GM21717 (cell line): ENCODE data around the gene KIAA0753.

ENCODE experiments used
- ATAC-seq: cut with Tn5 transposase; IDR thresholded peaks from one replicate; pipeline ENCODE4 v1.9.1; 2021; ENCODE audit warnings: mild to moderate bottlenecking, moderate library complexity; ENCODE audit not compliant: unreplicated experiment

KIAA0753 gene

DNA sequence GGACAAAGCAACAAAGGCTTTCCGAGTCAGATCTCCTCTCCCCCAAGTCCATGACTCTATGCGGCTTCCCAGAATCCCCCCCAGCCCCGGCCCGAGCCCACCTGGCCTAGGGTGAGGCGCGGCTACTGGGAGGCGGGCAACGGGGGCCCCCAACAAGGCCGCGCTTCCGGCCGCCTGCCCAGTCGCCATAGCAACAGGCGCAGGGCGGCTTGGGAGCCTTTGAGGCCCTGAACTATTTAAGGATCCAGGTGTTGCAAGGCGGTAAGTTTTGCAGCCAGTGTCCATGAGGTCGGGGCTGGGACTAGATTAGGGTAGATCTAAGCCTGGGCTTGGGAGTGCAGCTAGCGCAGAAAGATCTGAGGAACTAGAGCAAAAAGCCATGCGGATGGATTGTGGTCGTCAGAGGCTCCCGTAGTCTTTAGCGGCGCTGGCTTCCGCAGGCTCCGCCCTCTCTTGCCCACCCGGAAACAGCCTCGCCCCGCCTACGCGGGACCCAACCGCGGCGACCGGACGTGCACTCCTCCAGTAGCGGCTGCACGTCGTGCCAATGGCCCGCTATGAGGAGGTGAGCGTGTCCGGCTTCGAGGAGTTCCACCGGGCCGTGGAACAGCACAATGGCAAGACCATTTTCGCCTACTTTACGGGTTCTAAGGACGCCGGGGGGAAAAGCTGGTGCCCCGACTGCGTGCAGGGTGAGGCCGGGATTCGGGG, at the start of gene KIAA0753, which contains the start of gene TXNDC17:
Gene KIAA0753 (minus strand): TSS at position 176 of the 711 bp plus-strand sequence. CDS start 5,608 bp downstream, outside the sequence.
Gene TXNDC17 (plus strand): TSS at position 525 of the 711 bp plus-strand sequence. CDS start 23 bp downstream, at position 548.
- ATAC-seq = peak; percentile 71

DNA sequence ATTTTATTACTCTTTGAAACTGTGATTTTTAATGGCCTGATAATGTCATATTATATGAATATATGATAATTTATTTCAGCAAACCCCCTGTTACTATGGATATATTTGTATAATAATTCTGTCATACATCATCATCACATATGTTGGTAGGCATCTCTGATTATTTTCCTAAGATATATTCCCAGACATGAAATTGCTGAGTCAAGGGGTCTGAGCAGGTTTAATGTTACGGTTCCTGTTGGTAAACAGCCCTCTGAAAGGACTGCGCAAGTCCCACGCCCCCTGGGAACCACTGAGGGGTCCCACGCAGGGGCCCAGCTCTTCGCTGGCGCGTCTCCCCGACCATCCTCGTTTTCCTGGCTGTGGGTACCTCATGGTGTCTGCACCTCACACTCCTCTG, 48.4 kb upstream of the KIAA0753 start:
- no peak for ATAC-seq

DNA sequence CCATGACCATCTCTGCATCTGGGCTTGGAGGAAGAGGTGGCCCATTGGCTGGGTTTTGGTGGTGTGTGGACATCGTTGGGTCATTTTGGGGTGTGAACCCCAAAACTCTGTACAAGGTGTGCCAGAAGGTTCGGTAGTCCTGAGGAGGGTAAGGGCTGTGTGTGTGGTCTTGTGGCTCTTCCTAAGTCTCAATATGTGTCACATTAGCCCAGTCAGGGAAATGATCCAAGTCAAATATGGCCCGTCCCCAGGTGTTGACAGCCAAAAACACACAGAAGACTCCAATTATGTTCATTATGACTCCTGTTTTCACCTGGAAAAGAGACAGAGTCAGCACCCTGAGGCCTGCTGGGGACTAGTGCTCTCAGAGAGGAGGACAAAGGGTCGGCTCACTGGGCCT, 45.5 kb upstream of the KIAA0753 start:
- no peak for ATAC-seq

DNA sequence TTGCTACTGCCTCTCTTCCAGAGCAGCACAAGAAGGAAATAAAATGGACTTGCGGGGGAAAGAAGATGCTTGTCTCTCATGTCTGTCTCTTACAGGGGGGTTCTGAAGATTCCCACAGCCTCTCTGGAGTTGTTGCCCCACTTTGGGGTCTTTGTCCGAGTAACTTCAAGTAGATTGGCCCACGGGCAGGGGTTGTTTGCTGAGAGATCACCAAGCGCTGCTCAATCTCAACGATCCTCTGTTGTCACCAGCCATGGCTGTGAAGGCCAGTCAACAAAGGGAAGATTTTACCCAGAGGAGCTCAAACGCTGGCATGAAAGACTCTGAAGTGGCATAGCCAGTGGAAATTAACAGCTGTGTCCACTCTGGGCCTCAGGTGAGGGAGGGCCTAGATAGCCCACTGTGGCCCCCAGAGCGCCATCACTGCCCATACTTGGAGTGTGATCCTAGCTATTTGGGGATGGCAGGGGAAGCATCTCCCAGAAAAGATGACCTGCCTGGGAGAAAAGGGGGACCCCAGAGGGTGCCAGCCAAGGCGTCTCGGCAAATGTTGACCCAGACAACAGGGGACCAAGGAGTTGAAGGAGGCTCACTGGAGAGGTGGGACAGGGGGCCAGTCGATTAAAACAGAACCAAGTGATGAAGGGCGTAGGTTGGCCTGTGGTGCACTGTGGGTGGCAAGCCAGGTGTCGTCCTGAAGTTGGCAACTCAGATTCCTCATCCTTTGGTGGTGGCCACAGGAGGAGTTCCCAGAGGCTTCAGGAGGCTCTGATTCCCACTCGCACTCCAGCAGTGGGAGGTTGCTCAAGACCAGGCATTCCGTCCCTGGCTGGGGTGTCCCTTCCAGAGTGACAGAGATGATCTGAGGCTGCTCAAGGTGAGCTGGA, 44.6 kb upstream of the KIAA0753 start:
- no peak for ATAC-seq

DNA sequence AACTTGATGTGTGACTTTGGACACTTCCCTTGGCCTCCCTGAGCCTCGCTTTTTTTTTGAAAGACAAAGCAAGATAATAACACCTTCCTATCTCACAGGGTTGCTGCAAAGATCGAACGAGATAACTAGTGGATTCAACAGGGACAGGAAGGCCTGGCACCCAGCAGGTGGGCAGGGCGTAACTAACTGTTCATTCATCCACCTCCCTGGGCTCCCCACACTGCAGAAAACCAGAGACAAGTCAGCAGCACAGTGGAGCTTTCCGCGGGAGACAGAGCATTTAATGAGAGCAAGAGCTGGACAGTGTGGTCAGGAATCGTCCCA, 43.9 kb upstream of the KIAA0753 start:
- no peak for ATAC-seq

DNA sequence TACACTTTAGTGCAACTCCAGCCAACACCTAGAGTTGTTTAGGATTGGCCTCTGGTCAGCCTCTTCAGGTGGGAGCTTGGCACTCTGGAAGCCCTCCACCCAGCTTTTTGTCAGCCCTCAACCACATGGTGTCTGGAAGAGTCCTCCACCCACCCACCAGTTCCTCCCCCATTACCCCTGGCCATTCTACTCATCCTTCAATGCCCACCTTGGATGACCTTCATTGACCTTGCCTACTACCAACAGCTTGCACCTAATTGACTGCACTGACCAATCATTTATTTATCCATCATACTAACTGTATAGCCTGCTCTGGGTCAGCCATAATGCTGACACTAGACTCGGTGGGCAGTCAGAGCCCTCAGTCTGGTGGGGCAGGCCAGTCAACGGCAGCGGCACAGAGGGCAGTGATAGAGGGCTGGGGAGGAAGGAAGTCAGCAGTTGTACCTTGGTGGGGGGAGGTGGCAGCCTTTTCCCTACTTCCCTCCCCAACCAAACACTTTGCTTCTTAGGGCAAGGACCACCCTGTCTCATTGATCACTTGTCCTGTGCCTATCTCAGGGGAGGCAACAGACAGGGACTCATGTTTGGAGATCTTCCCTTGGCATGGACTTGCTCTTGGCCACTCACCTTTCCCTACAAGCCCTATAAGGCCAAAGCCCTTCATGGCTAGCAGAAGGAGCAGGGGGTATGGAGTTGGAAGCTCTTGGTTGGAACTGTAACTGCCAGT, 43.4 kb upstream of the KIAA0753 start:
- ATAC-seq = no peak

DNA sequence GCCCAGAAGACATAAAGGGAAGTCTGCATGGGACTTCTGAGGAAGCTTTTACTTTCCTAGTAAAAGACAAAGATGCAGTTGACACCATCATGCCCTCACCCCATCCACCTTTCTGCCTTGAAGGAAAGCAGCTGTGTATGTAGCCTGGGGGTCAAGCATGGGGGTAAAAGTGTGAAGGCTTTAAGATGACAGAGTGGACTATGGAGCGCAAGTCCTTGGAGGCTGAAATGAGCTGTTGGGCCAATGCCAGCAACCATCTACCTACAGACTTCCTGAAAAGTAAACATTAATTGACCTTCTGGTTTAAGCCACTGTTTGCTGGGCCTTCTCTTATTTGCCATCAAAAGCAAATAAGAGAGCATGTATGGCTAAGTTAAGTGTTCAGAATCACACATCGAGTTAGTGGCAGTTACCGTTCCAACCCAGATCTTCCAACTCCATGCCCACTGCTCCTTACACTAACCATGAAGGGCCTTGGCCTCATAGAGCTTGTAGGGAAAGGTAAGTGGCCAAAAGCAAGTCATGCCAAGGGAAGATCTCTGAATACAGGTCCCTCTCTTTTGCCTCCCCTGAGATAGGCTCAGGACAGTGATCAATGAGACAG, 42.7 kb upstream of the KIAA0753 start:
- ATAC-seq = no peak

DNA sequence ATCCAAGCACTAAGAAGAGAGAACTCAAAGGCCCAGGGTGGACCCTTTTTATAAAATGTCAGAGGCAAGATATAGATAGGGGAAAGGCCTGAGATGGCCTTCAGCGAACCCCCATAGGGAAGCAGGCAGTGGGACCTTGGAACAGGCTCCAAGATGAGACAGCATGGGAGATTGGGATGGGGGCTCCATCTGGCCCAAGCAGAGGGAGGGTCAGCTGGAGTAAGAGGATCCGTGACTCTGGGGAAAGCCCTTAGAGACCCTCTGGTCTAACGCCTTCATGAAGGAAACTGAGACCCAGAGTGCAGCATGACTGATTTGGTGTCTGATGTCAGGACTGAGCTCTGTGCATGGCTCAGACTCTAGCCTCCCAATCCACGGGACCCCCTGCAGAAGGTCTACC, 41.8 kb upstream of the KIAA0753 start:
- ATAC-seq = no peak

DNA sequence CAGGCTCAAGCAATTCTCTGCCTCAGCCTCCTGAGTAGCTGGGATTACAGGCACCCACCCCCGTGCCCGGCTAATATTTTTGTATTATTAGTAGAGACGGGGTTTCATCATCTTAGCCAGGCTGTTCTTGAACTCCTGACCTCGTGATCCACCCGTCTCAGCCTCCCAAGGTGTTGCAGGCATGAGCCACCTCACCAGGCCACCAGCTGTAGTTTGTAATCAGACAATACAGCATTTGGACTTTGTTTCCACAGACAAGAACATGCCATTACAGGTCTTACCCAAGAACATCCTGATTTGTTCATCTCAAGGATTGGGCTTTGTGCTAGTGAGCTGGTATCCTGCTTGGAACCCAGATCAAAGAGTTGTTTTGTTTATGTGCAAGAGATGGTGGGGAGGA, 41.2 kb upstream of the KIAA0753 start:
- no peak for ATAC-seq

DNA sequence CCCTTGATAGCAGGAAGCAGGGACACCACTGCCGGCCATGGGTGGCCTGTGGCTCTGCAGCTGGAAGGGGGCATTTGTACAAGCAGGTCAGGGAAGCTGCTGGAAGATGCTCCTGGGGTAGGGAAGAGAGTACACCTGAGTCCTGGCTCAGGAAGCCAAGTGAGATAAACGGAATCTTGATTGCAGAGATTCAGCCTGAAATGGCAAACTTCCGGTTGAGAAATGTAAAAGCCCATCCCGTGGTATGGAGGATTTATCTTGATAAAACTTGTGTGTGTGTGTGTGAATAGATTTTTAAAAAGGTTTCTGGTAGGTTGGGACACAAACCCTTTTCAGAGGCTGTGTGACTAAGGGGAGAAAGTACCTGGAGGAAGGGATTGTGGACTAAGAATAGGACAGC, 40.7 kb upstream of the KIAA0753 start:
- no peak for ATAC-seq

DNA sequence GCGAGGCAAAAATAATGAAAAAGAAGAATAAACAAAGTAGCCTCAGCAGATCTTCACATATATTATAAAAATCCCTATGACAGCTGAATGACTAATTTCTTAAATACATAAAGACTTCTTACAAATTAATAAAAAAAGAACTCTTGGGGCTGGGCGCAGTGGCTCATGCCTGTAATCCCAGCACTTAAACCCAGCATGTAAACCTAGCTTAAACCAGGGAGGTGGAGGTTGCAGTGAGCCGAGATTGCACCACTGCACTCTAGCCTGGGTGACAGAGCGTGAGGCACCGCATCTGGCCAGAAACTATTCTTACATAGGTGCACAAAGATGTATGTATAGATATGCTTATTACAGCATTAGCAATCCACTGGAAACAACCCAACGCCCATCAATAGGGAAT, 38.7 kb upstream of the KIAA0753 start:
- ATAC-seq = no peak

DNA sequence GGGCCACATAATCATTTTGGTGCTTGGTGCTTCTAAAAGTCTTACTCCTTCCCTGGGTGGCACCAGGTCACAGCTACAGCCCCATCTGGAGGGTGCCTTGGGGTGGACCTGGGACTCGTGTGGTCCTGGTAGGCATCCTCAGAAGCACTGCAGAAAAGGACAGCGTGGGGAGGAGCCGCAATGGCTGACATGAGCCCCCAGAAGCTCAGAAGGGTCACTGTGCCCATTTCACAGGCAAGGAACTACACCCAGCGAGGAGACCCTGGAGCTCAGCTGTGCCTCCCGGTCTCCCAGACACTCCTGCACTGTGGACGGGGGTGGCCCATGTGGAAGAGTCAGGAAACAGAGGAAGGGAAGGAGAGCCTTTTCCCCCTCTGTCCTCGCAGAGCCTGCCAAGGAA, 37.4 kb upstream of the KIAA0753 start:
- ATAC-seq = no peak

DNA sequence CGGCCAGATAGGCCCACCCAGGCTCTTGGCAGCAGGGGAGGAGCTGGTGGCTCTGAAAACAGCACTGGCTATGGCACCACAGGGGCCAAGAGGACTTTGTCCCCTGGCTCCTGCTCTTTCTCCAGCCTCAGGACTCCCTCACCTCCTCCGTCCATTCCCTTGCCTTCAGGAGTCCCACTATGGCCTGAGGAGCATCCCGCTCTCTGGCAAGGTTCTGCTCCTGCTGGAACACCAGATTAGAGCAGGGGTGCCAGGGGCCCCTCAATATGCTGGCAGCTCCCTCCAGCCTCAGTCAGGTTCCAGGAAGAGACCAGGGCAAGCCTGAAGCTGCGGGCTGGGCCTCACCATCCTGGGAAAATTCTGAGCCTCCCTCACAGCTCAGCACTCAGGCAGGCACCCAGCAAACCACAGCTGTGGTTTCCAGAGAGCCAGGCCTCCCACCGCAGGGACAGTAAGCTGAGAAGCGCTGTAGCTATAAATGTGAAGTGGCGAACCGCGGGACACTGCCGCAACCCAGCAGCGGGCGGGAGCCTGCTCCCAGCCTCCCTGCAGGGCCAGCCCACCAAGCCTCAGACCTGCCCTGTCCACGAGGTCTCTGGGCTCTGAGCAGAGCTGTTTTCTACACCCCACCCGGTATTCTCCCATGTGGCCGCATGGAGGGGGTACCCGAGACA, 36.8 kb upstream of the KIAA0753 start:
- no peak for ATAC-seq

DNA sequence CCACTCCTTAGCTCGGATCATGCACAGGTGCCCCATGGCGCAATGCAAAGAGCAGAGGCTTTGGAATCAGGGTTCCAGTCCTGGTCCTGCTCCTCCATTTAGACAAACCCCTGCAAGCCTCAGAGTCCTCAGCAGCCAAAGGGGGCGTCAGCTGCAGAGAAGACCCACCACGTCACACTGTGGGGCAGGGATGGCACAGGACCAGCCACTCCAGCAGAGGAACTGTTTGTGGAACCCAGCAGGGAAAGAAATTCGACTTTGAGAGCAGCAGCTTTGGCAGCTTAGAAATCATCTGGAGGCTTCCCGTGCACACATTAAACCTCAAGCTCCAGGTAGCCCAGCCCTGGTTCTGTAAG, 36.3 kb upstream of the KIAA0753 start:
- ATAC-seq = no peak

DNA sequence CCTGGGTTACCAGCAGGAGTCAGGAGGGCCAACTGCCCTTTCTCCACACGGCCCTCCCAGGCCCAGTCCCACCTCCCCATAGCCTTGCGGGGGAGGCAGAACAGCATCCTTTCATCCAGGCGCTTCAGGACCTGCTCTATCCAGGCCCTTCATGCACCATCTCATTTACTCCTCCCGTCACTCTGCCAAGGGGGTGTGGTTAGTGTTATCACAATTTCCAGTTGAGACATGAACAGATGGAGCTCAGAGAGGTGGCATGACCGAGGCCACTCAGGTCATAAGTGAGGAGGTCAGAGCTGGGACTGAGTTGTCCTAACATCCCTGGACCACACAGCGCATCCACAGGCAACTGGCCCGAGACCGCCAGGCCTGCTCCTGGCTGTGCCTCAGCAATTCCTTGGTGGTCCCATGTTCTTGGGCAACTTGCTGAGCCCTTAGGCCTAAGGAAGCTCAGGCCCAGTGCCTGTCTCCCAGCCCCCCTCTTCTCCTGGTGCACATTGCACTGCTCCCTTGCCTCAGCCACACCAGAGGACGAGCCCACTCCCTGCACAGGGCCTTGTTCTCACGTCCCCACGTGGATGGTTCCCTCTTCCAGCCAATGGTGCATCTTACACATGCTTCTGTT, 34.8 kb upstream of the KIAA0753 start:
- no peak for ATAC-seq

DNA sequence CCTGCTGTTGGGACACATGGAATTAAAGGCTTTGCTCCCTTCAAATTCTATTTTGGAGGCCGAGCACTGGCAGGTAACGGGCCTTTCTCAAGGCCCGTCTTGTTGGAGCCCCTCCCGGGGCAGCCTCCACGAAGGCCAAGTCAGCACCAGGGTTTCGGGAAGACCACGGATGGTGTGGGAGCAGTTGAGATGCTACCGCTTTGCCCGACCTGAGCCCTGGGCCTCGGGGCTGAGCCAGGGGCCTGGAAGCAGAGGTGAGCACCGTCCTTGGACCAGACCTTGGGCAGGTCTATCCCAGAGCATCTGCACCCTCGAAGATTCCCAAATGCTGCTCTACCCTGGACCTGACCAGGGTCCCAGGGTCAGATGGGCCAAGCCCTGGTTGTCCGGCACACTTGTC, 34.1 kb upstream of the KIAA0753 start:
- ATAC-seq = no peak

DNA sequence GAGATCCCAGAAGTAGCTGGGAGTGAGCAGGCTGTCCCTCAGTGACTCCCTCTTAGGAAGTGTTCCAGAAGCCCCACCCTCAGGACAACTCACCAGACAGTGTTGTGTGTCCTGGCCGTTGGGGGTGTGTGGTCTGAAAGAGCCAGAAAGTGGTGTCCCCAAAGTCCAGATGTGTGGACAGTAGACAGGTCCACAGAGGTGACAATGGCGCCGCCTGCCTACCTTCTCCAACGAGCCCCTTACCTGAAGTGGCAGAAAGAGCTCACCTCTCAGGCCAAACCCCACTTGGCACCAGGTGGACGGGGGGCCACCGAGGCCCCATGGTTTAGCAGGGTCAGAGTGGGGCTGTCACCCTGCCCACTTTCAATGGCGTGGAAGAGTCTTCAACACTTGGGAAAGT, 30.9 kb upstream of the KIAA0753 start:
- ATAC-seq = no peak

DNA sequence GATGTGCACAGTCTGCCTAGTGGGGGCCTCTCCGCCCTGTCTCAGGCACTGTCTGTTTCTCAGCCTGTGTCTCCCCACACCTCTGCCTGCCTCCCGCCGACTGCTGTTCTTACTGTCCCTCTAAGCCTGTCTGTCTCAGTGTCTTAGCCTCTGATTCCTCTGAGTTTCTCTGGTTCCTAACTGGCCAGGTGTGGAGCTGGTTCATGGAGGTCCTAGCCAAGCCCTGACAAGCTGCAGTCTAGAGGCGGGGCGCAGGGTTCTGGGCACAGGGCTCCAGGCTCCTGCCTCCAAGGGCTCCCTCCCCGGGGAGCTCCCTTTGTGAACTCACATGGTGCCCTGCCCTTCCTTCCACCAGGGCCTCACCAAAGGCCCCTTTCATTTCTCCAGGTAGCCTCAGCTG, 30.5 kb upstream of the KIAA0753 start:
- ATAC-seq = no peak

DNA sequence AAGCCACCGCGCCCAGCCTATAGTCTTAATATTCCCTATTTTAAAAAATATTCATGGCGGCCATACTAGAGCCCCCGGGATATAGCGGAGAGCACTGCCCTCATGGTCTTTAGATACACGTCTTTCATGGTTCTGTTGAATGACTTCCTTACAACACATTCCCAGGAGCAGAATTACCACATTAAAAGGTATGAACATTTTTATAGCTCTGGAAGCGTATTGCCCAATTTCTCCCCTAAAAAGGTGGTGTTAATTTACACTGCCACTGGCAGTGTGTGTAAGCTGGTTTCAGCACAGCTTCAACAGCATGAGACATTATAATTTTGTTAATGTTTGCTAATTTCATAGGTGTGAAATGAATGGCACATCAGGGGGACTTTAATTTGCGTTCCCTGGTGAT, 30.1 kb upstream of the KIAA0753 start:
- ATAC-seq = no peak

DNA sequence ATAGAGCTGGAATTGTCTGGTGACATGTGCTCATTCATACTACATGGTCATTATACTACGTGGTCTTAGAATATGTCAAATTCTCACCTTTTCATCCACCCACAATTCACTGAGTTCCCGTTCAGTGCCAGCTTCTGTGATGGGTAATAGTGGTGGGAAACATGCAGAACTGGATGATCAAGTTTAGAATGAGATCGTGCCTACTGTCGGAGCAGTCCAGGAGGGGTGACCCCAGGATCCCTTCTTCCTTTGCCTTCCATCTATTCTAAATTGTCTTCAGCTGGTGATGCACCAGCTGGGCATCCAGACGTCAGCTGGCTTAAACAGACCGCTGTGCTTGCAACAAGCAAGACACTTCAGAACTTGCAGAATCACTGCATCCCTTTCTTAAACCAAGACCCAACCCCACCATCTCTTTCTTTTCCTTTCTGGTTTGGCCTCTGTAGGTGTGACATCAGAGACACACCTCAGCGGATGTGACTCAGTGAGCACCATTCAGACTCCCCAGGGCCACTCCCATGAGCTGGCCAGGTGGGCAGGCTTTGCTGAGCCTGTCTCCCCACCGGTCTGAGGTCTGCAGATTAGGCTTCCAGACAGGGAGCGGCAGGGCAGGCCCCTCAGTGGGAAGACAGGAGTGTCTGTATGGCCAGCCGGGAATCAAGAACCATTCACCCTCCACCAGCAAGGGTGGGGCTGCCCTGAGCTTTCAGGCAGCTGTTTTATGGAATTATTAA, 29.1 kb upstream of the KIAA0753 start:
- no peak for ATAC-seq
